Coronary artery (tissue), 2 donors: ENCODE results near the gene KIAA0040.

Experiments used
- DNase-seq: peaks from one replicate; pipeline ENCODE4 v3.0.0-alpha.2; 2017; ENCODE audit warnings: low spot score
- H3K27ac ChIP-seq, 2 donors: fragments of 200-600 bp; sonication (generic); one replicate each; pipeline ENCODE4 v1.5.1; 2016 to 2019
- H3K4me3 ChIP-seq: fragments of 200-600 bp; sonication (generic); 2 replicates; pipeline ENCODE4 v1.5.1; 2016; ENCODE audit warnings: mild to moderate bottlenecking, moderate library complexity
- CTCF ChIP-seq: fragments of 200-600 bp; sonication (generic); IDR thresholded peaks from one replicate; pipeline ENCODE4 v1.5.1; 2019; ENCODE audit warnings: antibody characterized with exemption

The KIAA0040 gene

DNA sequence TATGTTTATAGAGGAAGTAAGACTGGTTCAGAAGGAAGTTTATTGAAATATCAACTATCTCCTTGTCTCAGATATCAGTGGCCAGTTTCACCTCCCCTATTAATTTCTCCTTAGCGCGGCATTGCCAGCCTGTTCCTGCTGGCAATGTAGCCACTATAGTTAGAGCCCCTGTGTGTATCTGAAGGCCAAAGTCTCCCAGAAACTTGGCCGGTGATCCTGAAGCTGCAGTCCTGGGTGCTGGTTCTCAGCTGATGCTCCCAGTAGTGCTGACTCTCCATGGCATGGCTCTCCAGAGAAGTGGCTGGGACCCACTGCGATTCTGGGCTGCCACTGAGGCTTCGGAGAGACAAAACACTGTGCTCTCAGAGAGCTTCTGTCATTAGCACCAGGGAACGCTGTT, 65.0 kb downstream of the KIAA0040 start:
- no peak overlapping the region for H3K4me3 ChIP-seq
- no peak overlapping the region for H3K27ac ChIP-seq
- TF ChIP-seq CTCF = no peak
- no peak for DNase-seq

DNA sequence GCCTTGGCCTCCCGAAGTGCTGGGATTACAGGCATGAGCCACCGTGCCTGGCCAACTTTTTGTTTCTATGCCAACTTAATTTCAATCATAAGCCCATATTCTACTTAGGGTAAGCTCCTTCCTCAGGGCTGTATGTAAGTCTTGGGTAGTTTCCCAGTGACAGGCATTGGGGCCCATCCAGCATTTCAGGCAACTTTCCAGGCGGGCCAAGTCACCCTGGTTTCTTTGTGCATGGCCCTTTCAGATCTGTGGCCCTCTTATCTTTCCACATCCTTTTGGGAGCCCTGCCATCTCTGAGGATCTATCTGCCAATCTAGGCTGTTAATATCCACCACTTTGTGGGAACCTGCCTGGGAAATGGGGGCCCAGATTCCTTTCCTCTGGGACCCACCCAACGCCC, 66.2 kb downstream of the KIAA0040 start:
- no peak for DNase-seq
- TF ChIP-seq CTCF = no peak
- Histone ChIP-seq H3K27ac (no peak overlapping the region), H3K4me3 (no peak overlapping the region)

GRCh38 chr1:175124861-175125260, 67.7 kb downstream of the KIAA0040 start:
- no peak for DNase-seq
- no peak for TF ChIP-seq CTCF
- H3K4me3 ChIP-seq = no peak overlapping the region
- H3K27ac ChIP-seq = no peak overlapping the region

GRCh38 chr1:175120511-175120910, 72.1 kb downstream of the KIAA0040 start:
- no peak for TF ChIP-seq CTCF
- DNase-seq = no peak
- no peak overlapping the region for H3K4me3 ChIP-seq
- no peak overlapping the region for H3K27ac ChIP-seq

DNA sequence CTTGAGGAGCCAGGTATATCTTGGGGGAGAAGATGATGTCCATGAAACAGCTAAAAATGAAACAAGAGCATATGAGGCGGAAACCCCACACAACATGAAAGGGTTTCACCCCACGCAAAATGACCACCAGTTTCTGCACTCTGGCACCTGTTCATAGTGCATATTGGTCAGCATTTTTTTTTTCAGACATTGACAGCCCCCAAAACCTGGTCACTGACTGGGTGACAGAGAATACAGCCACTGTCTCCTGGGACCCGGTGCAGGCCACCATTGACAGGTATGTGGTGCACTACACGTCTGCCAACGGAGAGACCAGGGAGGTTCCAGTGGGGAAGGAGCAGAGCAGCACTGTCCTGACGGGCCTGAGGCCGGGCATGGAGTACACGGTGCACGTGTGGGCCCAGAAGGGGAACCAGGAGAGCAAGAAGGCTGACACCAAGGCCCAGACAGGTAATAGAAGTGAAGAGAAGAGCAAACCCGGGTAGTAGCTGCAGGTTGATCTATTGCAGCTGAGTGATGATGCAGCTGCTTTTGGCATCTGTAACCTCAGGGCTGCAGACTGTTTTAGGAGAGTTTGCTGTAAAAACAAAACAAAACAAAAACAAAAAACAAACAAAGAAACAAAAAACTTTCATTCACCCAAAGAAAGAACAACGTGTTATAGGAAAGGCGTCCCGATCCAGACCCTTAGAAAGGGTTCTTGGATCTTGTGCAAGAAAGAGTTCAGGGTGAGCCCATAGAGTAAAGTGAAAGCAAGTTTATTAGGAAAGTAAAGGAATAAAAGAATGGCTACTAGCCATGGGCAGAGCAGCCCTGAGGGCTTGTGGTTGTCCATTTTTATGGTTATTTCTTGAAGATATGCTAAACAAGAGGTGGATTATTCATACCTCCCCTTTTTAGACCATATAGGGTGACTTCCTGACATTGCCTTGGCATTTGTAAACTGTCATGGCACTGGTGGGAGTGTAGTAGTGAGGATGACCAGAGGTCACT, 73.9 kb downstream of the KIAA0040 start:
- no peak for TF ChIP-seq CTCF
- H3K27ac ChIP-seq = no peak overlapping the region
- DNase-seq = no peak
- no peak overlapping the region for H3K4me3 ChIP-seq

DNA sequence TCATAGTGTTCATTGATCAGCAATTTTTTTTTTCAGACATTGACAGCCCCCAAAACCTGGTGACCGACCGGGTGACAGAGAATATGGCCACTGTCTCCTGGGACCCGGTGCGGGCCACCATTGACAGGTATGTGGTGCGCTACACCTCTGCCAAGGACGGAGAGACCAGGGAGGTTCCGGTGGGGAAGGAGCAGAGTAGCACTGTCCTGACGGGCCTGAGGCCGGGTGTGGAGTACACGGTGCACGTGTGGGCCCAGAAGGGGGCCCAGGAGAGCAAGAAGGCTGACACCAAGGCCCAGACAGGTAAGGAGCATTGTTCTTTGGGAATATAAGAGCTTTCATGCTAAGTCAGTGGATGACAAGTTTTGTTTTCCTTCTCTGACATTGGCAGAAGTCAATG, 75.7 kb downstream of the KIAA0040 start:
- H3K27ac ChIP-seq = no peak overlapping the region
- H3K4me3 ChIP-seq = no peak overlapping the region
- no peak for DNase-seq
- TF ChIP-seq CTCF = no peak
